UCSD-AML1 (cell line): ENCODE measurements around the gene FRMD8.
"Not testable (repeated sequence)": the region's sequence is repeated elsewhere in the genome, so short reads cannot be mapped to it uniquely, and the experiment has no call there.

Experiments
- DNase-seq: peaks from one replicate; lab custom pipeline; 2025; ENCODE audit not compliant: unreplicated experiment; lab: John Stamatoyannopoulos, UW

Gene FRMD8

DNA sequence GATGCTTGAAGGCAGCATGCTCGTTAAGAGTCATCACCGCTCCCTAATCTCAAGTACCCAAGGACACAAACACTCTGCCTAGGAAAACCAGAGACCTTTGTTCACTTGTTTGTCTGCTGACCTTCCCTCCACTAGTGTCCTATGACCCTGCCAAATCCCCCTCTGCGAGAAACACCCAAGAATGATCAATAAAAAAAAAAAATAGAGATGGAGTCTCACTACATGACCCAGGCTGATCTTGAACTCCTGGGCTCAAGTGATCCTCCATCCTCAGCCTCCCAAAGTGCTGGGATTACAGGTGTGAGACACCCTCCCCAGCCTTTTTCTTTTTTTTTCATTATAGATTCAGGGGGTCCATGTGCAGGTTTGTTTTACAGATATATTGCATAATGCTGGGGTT, 65.8 kb downstream of the FRMD8 start:
- not testable (repeated sequence) for DNase-seq

DNA sequence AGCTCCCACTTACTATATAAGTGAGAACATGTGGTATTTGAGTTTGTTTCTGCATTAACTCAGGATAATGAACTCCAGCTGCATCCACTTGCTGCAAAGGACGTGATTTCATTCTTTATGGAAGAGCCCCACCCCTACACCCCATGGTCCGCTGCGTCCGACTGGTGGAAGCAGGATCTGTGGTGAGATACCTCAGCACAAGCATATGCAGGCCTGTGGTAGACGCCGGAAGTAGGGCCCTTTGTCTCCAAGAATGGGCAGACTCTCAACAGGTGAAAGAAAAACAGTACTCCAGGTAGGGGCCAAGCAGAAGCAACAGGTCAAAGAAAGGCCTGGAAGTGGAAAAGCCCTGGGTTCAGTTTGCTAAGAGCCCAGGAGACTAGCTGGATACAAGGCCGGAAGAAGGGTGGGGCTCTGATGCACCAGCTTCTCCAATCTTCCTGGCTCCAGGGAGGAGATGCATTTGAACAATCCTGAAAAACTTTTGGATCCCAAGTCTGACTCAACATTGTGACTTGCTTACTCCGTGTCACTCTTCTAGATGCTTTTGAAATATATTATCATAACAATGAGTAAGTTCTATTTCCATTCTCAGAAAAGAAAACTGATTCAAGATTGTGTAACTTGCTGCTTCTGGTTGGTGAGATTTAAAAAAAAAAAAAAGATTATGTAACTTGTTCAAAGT, 66.5 kb downstream of the FRMD8 start:
- no peak for DNase-seq

DNA sequence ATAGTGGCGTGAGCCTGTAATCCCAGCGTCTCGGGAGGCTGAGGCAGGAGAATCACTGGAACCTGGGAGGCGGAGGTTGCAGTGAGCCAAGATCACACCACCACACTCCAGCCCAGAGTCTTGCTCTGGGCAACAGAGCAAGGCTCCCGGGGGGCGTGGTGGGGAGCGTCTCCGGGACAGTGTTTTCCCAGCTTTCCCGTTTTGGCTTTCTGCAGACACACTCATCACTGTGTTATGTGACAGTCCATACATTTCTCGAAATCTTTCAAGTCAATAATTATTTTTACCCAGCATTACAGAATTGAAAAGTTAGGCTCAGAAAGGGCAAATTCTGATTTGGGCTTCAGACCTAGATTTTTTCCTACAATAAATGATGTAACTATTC, 67.9 kb downstream of the FRMD8 start:
- no peak for DNase-seq

DNA sequence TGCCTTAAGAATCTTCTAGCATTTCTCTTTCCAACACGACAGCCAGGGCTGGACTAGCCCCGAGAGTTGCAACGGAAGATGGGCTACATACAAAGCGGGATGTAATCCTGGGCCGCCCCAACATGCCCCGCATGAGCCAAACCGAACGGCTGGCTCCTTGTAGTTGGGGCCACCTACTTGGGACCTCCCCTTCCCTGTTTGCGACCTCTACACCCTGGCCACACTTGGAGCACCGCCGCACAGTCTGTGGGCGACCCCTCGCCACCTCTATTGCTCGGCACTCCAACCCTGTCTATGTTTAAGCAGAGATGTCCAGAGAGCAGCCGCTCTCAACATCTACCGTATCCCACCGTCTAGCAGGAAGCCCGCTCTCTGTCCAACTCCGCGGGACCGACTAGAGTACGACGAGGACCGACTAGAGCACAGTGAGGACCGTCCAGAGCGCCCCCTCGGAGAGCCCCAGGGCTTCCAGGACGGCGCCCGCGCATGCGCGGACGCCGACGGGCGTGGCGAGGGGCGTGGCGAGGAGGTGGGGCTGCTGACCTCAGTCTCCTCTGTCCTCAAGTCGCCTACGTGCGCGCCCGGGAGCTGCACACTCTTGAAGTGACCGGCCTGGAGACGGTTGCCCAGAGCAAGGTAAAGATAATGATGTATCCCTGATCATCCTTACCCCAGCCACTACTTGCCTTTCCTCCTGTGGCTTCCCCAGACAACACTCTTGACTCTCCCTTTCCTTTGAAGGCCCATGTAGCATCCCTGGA, 68.4 kb downstream of the FRMD8 start:
- peak; percentile 92 for DNase-seq

DNA sequence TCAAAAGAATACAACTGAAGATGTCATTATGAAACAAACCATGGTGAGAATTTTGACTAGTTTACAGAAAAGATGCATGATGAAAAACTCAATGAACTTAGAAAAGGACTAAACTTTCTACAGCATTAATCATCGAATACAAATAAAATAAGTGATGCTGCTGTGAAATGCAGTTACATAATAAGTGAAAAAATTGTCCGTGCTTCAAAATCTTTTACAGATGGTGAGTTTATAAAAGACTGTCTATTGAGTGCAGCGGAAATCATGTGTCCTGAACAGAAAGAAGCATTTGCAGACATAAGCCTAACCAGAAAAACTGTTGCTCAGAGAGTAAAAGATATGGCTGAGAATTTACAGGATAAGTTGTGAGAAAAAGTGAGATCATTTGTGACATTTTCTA, 70.0 kb downstream of the FRMD8 start:
- DNase-seq: no peak

DNA sequence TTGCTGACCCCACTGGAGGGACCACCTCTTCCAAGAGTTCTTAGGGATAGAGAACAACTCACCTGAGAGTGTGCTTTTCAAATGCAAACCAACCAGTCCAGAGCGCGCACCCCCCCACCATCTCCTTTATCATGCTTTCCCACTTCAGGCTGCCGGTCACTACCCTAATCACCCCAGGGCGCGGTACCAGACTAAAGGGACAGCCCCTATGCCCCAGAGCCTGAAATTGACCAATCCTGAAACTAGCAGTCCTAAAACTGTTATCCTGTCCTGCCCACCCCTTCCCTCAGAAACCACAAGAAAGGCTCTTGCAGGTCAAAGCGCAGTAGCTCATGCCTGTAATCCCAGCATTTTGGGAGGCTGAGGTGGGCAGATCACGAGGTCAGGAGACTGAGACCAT, 73.1 kb downstream of the FRMD8 start:
- DNase-seq: no peak
